Naive thymus-derived CD8-positive, alpha-beta T cell (primary cell): ENCODE data around the gene AATF. TPM values are rescaled to one million over a fixed set of nuclear protein-coding genes. Genes with fewer than 3 reads are reported as not detected.
A peak's percentile ranks its signal among the peaks of the same experiment; 100 is the strongest.

ENCODE experiments used
- ATAC-seq, 2 donors: fragments of 150-1000 bp; cut with Tn5 transposase in 1 of 2; sonication (Bioruptor Pico), chemical (Tn5 transposase) in 1 of 2; 1 replicate in 1 of 2; 2 replicates in 1 of 2; pipeline ENCODE4 v1.10.0; 2021; ENCODE audit warnings: mild to moderate bottlenecking in 2 of 2, moderate library complexity in 2 of 2
- POLR2A ChIA-PET: fragments of 350-600 bp; sonication (Branson Sonifier 250); formaldehyde crosslinking; loops from one replicate; lab custom pipeline; 2021; ENCODE audit warnings: antibody characterized with exemption; lab: Charles Lee
- DNase-seq, 10 donors: peaks; one replicate each; pipeline versions ENCODE4 v3.0.0 to v3.0.0-alpha.2; 2020 to 2022
- H3K27ac Mint-ChIP-seq, 10 donors: one replicate each; pipeline ENCODE4 v1.8.0; 2020 to 2022; ENCODE audit warnings: mild to moderate bottlenecking in 10 of 10, mixed read lengths in 10 of 10, moderate library complexity in 4 of 10, inconsistent platforms in 1 of 10
- H3K27me3 Mint-ChIP-seq, 5 donors: one replicate each; pipeline ENCODE4 v1.8.0; 2021 to 2022; ENCODE audit warnings: mixed read lengths in 5 of 5
- H3K36me3 Mint-ChIP-seq, 3 donors: one replicate each; pipeline ENCODE4 v1.8.0; 2020 to 2022; ENCODE audit warnings: mixed read lengths in 3 of 3, mild to moderate bottlenecking in 2 of 3, inconsistent platforms in 1 of 3
- H3K4me1 Mint-ChIP-seq, 4 donors: one replicate each; pipeline ENCODE4 v1.8.0; 2021 to 2022; ENCODE audit warnings: mixed read lengths in 4 of 4
- H3K4me3 Mint-ChIP-seq, 10 donors: one replicate each; pipeline ENCODE4 v1.8.0; 2020 to 2022; ENCODE audit warnings: mild to moderate bottlenecking in 10 of 10, mixed read lengths in 10 of 10, moderate library complexity in 6 of 10, inconsistent platforms in 1 of 10
- H3K9me3 Mint-ChIP-seq, 9 donors: one replicate each; pipeline ENCODE4 v1.8.0; 2020 to 2022; ENCODE audit warnings: mixed read lengths in 9 of 9, mild to moderate bottlenecking in 3 of 9, inconsistent platforms in 1 of 9, moderate library complexity in 1 of 9
- polyA plus RNA-seq, 3 donors: library from polyadenylated mRNA; unstranded; fragments of 300-500 nt; fragmentation: Illumina TruSeq; gene quantifications; one replicate each; pipeline ENCODE4 v1.2.3, GENCODE V29; 2021
- total RNA-seq, 8 experiments: library from RNA in 2 of 8; stranded (reverse) in 2 of 8; gene quantifications; one replicate each; pipeline ENCODE4 v1.2.3 and lab custom pipeline; 2021 to 2026

Gene AATF
- total and polyA plus RNA-seq, 5 experiments from 2014 or later: 59.7 to 89.7 (median 65.0) TPM

DNA sequence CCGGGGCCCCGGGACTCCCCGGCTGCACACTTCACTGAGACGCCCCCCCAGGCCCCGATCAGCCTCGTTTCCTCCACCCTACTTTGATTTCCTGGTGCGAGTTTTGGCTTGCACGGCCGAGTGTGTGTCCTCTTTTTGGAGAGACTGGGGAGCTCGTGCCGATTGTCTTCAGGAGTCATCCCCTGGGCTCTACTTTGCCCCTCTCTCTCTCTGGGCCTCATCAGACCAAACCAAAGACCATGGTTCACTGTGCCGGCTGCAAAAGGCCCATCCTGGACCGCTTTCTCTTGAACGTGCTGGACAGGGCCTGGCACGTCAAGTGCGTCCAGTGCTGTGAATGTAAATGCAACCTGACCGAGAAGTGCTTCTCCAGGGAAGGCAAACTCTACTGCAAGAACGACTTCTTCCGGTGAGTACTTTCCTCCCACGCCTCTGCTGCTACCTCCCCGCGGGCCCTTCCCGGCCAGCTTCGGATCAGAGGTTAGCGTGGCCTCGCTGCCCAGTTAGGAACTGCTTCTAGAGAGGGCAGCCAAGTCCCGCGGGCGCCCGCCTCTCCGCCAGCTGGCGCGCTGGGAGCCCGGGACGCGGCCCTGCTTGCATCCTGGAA is 10.7 kb upstream of the AATF start:
- peak in 2 of 10 donors; percentile 30 to 35 for DNase-seq
- H3K9me3 Mint-ChIP-seq: peaks cover 0 to 5% (median 0%) of the 10 kb centered on the region in 9 donors
- peak; percentile 14 to 31 for ATAC-seq
- H3K27ac Mint-ChIP-seq: peak overlapping the region in 3 of 10 donors; percentile 37 to 84 (median 43)
- peak overlapping the region; percentile 65 to 87 (median 83) for H3K4me3 Mint-ChIP-seq
- POLR2A ChIA-PET: interaction anchor here (0.6 to 4.2 kb wide), 2 partner anchors 10 to 74 kb away, joined by 3 to 22 read pairs; partner anchors contain the start of gene AATF
- H3K4me1 Mint-ChIP-seq: peaks cover 28 to 85% (median 66%) of the 10 kb centered on the region in 4 donors
- peaks cover 0 to 9% (median 0%) of the 10 kb centered on the region in 3 donors for H3K36me3 Mint-ChIP-seq
- H3K27me3 Mint-ChIP-seq: peaks cover 44 to 85% (median 60%) of the 10 kb centered on the region in 5 donors

DNA sequence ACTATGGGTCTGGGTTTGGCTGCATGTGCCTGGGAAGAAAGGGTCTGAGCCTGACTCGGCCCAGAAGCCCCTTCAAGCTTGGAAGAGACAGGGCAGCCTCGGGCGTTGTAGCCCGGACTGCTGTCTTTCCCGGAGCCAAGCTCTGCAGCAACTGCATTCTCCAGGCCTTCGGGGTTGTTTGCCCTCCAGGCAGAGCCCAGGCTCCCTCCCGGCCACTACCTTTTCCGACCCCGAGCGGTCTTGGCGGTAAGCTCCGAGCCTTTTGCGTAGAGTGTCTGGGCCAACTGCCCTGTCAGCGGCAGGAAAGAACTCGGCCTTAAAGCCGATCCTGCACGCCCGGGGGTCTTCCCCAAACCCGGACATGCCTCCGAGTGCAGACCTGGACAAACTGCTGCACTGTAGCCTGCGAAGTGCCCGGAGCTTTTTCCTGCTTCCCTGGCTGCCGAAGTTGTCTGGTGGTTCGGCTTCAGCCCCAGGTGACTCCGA is 10.1 kb upstream of the AATF start:
- Mint-ChIP-seq H3K4me1 (peaks cover 25 to 80% (median 65%) of the 10 kb centered on the region in 4 donors), H3K36me3 (peaks cover 0 to 9% (median 0%) of the 10 kb centered on the region in 3 donors), H3K4me3 (peak overlapping the region in 9 of 10 donors; percentile 37 to 87 (median 81)), H3K27ac (peak overlapping the region in 2 of 10 donors; percentile 7 to 83), H3K27me3 (peaks cover 44 to 84% (median 58%) of the 10 kb centered on the region in 5 donors), H3K9me3 (peaks cover 0 to 7% (median 0%) of the 10 kb centered on the region in 9 donors)
- DNase-seq (peak in 1 of 10 donors; percentile 10), ATAC-seq (no peak)
- POLR2A ChIA-PET: interaction anchor here (4.2 kb wide), 1 partner anchor 10 kb away, joined by 22 read pairs; the partner anchor contains the start of gene AATF

DNA sequence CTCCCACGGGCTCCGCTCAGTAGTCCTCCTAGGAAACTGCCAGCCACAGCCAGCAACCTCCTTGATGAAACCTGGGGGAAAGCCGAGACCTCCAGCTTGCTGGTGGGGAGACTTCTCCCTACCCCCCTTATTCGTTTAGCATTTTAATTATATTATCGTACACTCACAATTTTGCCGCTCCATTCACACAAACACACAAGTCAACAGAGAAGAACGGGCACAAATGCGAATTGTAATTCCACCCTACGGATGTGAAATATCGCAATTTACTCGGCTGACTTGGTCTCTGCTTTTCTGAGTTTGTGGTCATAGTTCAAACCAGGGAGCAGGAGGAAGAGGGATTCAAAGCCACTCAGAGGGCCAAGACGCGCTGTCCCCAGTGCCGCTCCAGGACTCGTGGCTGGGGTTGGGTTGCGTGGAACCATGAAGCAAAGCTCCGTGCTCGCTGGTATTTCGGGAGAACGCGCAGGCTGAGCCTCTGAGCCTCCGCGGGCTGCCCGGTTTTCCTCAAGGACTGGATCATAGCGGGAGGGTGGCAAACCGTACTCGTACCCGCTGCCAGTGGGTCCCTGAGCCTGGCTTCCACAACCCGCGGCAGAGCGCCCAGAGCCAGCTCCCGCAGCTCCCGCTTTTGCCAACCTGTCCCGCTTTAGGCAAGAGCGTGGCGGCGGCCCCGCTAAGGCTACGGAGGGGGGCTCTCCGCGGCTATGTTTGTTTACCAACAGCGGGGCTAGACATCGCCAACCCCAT is 9.5 kb upstream of the AATF start:
- H3K27me3 Mint-ChIP-seq: peaks cover 43 to 84% (median 59%) of the 10 kb centered on the region in 5 donors
- H3K36me3 Mint-ChIP-seq: peaks cover 0 to 9% (median 0%) of the 10 kb centered on the region in 3 donors
- H3K27ac Mint-ChIP-seq: peak overlapping the region in 2 of 10 donors; percentile 7 to 84
- DNase-seq (peak in 2 of 10 donors; percentile 5 to 15), ATAC-seq (no peak)
- POLR2A ChIA-PET: interaction anchor here (4.2 kb wide), 1 partner anchor 9 kb away, joined by 22 read pairs; the partner anchor contains the start of gene AATF
- peaks cover 23 to 74% (median 60%) of the 10 kb centered on the region in 4 donors for H3K4me1 Mint-ChIP-seq
- H3K4me3 Mint-ChIP-seq: peak overlapping the region; percentile 37 to 84 (median 61)
- peaks cover 0 to 10% (median 0%) of the 10 kb centered on the region in 9 donors for H3K9me3 Mint-ChIP-seq

- DNase-seq (no peak), ATAC-seq (no peak)
- Mint-ChIP-seq H3K4me1 (peaks cover 23 to 69% (median 59%) of the 10 kb centered on the region in 4 donors), H3K27ac (peak overlapping the region in 2 of 10 donors; percentile 64 to 84), H3K36me3 (peaks cover 0 to 9% (median 0%) of the 10 kb centered on the region in 3 donors), H3K9me3 (peaks cover 0 to 10% (median 0%) of the 10 kb centered on the region in 9 donors), H3K27me3 (peaks cover 47 to 87% (median 61%) of the 10 kb centered on the region in 5 donors), H3K4me3 (peak overlapping the region in 6 of 10 donors; percentile 21 to 54 (median 36))
- POLR2A ChIA-PET: interaction anchor here (4.2 kb wide), 1 partner anchor 8 kb away, joined by 22 read pairs; the partner anchor contains the start of gene AATF
Observed at GRCh38 chr17:36939802-36940312, 8.9 kb upstream of the AATF start.

DNA sequence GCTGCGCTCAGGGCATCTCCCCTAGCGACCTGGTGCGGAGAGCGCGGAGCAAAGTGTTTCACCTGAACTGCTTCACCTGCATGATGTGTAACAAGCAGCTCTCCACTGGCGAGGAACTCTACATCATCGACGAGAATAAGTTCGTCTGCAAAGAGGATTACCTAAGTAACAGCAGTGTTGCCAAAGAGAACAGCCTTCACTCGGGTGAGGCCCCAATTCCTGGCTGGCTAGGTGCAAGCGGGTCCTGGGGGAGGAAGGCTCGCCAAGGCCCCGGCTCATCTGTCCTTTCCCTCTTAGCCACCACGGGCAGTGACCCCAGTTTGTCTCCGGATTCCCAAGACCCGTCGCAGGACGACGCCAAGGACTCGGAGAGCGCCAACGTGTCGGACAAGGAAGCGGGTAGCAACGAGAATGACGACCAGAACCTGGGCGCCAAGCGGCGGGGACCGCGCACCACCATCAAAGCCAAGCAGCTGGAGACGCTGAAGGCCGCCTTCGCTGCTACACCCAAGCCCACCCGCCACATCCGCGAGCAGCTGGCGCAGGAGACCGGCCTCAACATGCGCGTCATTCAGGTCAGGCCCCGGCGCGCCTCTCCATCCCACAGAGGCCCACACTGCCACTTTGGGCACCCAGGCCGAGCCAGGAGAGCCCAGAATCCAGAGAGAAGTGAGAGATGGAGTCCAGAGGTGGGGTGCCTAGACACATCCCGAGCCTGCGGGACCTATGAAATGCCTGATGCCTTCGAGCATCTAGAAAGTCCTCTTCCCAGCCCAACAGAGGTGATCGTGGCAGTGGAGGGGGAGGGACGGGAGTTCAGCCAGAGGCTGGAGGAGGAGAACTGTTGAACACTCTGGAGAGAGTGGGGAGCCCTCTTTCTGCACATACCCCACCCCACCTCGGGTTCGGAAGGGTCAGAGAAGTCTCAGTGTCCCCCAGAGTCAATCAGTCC is 8.2 kb upstream of the AATF start:
- ATAC-seq (no peak), DNase-seq (peak in 2 of 10 donors; percentile 16 to 17)
- Mint-ChIP-seq H3K27me3 (peaks cover 45 to 87% (median 61%) of the 10 kb centered on the region in 5 donors), H3K4me3 (peak overlapping the region in 5 of 10 donors; percentile 27 to 40 (median 38)), H3K36me3 (peaks cover 0 to 9% (median 0%) of the 10 kb centered on the region in 3 donors), H3K4me1 (peaks cover 20 to 62% (median 52%) of the 10 kb centered on the region in 4 donors), H3K27ac (peak overlapping the region in 4 of 10 donors; percentile 31 to 65 (median 59)), H3K9me3 (peaks cover 0 to 10% (median 0%) of the 10 kb centered on the region in 9 donors)
- POLR2A ChIA-PET: interaction anchor here (4.2 kb wide), 1 partner anchor 8 kb away, joined by 22 read pairs; the partner anchor contains the start of gene AATF

DNA sequence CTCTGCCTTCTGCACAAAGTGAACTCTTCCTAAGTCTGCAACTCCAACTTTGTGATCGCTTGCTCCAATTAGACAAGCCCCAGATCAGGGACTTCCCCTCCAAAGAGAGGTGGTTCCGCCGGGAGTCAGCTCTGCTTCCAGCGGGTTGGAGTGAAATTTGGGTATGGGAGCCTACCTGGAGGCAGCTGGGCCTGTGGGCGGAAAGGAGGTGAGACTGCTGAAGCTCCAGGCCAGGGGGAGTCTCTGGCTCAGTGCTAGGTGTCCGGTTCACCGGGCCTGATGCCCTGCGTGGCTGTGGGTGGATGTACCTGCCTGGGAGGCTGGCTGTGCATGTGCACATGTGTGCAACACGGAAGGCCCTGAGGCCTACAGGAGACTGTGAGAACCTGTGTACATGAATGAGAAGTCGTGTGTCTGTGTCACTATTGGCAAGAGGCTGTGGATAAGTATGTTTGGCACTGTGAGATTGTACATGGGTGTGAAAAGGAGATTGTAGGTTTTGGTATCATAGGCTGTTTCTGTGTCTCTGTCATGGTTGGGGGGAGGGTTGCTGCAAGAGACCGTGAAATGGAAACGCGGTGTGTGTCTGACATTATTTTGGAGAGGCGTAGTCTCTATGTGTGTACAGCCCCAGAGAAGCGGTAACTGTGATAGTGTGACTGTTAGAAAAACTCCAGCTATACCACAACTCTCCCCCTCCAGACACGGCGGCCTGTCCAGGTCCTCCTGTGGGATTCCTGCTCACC is 7.3 kb upstream of the AATF start:
- H3K4me1 Mint-ChIP-seq: peaks cover 18 to 53% (median 44%) of the 10 kb centered on the region in 4 donors
- peak overlapping the region in 5 of 10 donors; percentile 9 to 73 (median 33) for H3K27ac Mint-ChIP-seq
- DNase-seq: peak in 2 of 10 donors; percentile 11 to 28
- H3K27me3 Mint-ChIP-seq: peaks cover 45 to 87% (median 61%) of the 10 kb centered on the region in 5 donors
- H3K9me3 Mint-ChIP-seq: peaks cover 0 to 10% (median 0%) of the 10 kb centered on the region in 9 donors
- ATAC-seq: no peak
- peak overlapping the region in 8 of 10 donors; percentile 0 to 56 (median 35) for H3K4me3 Mint-ChIP-seq
- H3K36me3 Mint-ChIP-seq: peaks cover 0 to 6% (median 0%) of the 10 kb centered on the region in 3 donors
- POLR2A ChIA-PET: interaction anchor here (0.6 kb wide), 1 partner anchor 1137 kb away, joined by 3 read pairs; no protein-coding TSS in a partner anchor

- DNase-seq (peak in 2 of 10 donors; percentile 5), ATAC-seq (no peak)
- H3K36me3 Mint-ChIP-seq: peaks cover 0 to 6% (median 0%) of the 10 kb centered on the region in 3 donors
Observed at GRCh38 chr17:36942019-36942599, 6.6 kb upstream of the AATF start.

DNA sequence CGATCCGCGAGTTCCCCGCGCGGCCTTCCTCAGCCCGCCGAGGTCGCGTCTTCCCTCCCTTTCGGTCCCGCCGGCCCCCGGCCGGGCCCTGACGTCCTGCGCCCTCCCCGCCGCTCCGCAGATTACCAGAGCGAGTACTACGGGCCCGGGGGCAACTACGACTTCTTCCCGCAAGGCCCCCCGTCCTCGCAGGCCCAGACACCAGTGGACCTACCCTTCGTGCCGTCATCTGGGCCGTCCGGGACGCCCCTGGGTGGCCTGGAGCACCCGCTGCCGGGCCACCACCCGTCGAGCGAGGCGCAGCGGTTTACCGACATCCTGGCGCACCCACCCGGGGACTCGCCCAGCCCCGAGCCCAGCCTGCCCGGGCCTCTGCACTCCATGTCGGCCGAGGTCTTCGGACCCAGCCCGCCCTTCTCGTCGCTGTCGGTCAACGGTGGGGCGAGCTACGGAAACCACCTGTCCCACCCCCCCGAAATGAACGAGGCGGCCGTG is 6.1 kb upstream of the AATF start:
- Mint-ChIP-seq H3K27me3 (peaks cover 50 to 89% (median 66%) of the 10 kb centered on the region in 5 donors), H3K4me3 (peak overlapping the region in 1 of 10 donors; percentile 10), H3K27ac (no peak overlapping the region), H3K4me1 (peaks cover 18 to 50% (median 38%) of the 10 kb centered on the region in 4 donors), H3K9me3 (peaks cover 0 to 10% (median 0%) of the 10 kb centered on the region in 9 donors), H3K36me3 (peaks cover 0 to 4% (median 0%) of the 10 kb centered on the region in 3 donors)
- POLR2A ChIA-PET: no interaction called here
- ATAC-seq: peak in 1 of 2 donors; percentile 45
- peak in 2 of 10 donors; percentile 27 to 29 for DNase-seq

More at GRCh38 chr17:36942019-36942599, 6.6 kb upstream of the AATF start:
- H3K27ac Mint-ChIP-seq: peak overlapping the region in 1 of 10 donors; percentile 9
- H3K4me3 Mint-ChIP-seq: peak overlapping the region in 6 of 10 donors; percentile 32 to 56 (median 36)
- peaks cover 52 to 89% (median 65%) of the 10 kb centered on the region in 5 donors for H3K27me3 Mint-ChIP-seq
- H3K9me3 Mint-ChIP-seq: peaks cover 0 to 10% (median 0%) of the 10 kb centered on the region in 9 donors
- POLR2A ChIA-PET: no interaction called here
- H3K4me1 Mint-ChIP-seq: peaks cover 20 to 53% (median 41%) of the 10 kb centered on the region in 4 donors

- Mint-ChIP-seq H3K4me3 (peak overlapping the region in 9 of 10 donors; percentile 13 to 56 (median 25)), H3K27ac (no peak overlapping the region)
Observed at GRCh38 chr17:36943250-36944191, 5.2 kb upstream of the AATF start.

More at GRCh38 chr17:36943250-36944191, 5.2 kb upstream of the AATF start:
- peaks cover 0 to 8% (median 0%) of the 10 kb centered on the region in 9 donors for H3K9me3 Mint-ChIP-seq
- ATAC-seq: no peak
- POLR2A ChIA-PET: interaction anchor here (1.0 kb wide), 1 partner anchor 10 kb away, joined by 3 read pairs; no protein-coding TSS in a partner anchor
- H3K27me3 Mint-ChIP-seq: peaks cover 45 to 80% (median 60%) of the 10 kb centered on the region in 5 donors
- H3K36me3 Mint-ChIP-seq: no peaks in the 10 kb centered on the region
- peak in 1 of 10 donors; percentile 18 for DNase-seq
- peaks cover 21 to 50% (median 39%) of the 10 kb centered on the region in 4 donors for H3K4me1 Mint-ChIP-seq
